ENCODE measurements around the gene SNAPC1.

Gene SNAPC1

GRCh38 chr14:61761959-61762786 is at the start of gene SNAPC1:
Gene SNAPC1, plus strand, starts transcription at chr14:61762420. Its CDS starts 41 bp downstream, at chr14:61762461.
- Mint-ChIP-seq H3K9me3 (no peaks in the 10 kb centered on the region), H3K27ac (peak within 1 kb of the TSS; percentile 92), H3K4me1 (peaks cover 32% of the 10 kb centered on the region), H3K36me3 (peaks cover 32% of the 10 kb centered on the region), H3K4me3 (peak within 1 kb of the TSS; percentile 98)
- DNase-seq (ENCODE audit: low spot score in 2 of 2) (peak; percentile 91 to 98), ATAC-seq (peak; percentile 100)

- Mint-ChIP-seq H3K27ac (peak overlapping the region; percentile 69), H3K36me3 (peaks cover 91% of the 10 kb centered on the region), H3K4me3 (no peak overlapping the region), H3K9me3 (no peaks in the 10 kb centered on the region), H3K4me1 (peaks cover 45% of the 10 kb centered on the region)
- ATAC-seq (no peak), DNase-seq (ENCODE audit: low spot score in 2 of 2) (no peak)
Measured at GRCh38 chr14:61713724-61714437, 48.3 kb upstream of the SNAPC1 start.

- H3K36me3 Mint-ChIP-seq = peaks cover 91% of the 10 kb centered on the region
- peaks cover 54% of the 10 kb centered on the region for H3K4me1 Mint-ChIP-seq
- no peak overlapping the region for H3K27ac Mint-ChIP-seq
- no peaks in the 10 kb centered on the region for H3K9me3 Mint-ChIP-seq
- H3K4me3 Mint-ChIP-seq = no peak overlapping the region
- no peak for ATAC-seq
- no peak for DNase-seq (ENCODE audit: low spot score in 2 of 2)
Measured at GRCh38 chr14:61716956-61717355, 45.3 kb upstream of the SNAPC1 start.

- ATAC-seq = no peak
- Mint-ChIP-seq H3K27ac (no peak overlapping the region), H3K4me3 (no peak overlapping the region), H3K36me3 (peaks cover 91% of the 10 kb centered on the region), H3K9me3 (no peaks in the 10 kb centered on the region), H3K4me1 (peaks cover 44% of the 10 kb centered on the region)
- no peak for DNase-seq (ENCODE audit: low spot score in 2 of 2)
Measured at GRCh38 chr14:61718039-61718438, 44.2 kb upstream of the SNAPC1 start.

DNA sequence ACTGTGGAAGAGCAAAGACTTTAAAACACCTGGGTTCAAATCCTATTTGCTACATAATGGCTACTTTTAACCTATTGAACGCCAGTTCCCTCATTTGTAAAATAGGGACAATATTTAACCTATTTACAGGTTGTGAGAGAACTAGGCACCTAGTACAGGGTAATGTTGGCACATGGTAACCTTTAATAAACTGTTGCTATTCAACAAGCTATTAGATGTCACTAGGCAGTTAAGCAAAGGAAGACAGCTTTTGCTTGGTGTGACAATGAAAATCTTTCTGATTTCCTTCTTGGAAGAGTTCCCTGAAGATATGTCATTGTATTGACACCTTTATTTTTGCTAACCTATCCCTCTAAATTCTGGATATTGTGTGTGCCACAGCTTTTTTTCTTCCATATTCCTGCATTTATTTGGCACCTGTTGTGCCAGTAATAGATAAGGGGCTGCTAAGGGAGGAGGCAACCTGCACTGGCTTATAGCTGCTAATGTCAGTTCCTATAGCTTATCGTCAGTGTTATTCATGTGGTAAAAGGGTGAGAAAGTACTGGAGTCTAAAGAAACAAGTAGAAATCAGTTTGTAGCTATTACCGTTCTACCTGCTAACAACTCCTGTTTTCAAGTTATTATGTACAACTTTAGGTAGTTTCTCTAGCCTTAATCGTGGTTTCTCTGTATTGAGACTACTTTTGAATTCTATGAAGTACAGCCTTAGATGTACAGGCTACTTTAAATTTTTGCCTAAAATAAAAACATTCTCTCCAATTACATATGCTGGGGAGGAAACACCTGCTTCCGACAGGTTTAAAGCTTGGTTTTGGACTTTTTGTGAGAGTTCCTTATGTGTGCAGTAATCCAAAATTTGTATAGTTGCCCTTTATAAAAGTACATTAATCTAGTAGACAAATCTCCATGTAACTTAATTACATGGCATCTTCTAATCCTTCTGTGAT is 42.6 kb upstream of the SNAPC1 start:
- DNase-seq (ENCODE audit: low spot score in 2 of 2) = no peak
- ATAC-seq = peak; percentile 69
- Mint-ChIP-seq H3K9me3 (no peaks in the 10 kb centered on the region), H3K27ac (no peak overlapping the region), H3K36me3 (peaks cover 93% of the 10 kb centered on the region), H3K4me1 (peaks cover 47% of the 10 kb centered on the region), H3K4me3 (peak overlapping the region; percentile 4)

DNA sequence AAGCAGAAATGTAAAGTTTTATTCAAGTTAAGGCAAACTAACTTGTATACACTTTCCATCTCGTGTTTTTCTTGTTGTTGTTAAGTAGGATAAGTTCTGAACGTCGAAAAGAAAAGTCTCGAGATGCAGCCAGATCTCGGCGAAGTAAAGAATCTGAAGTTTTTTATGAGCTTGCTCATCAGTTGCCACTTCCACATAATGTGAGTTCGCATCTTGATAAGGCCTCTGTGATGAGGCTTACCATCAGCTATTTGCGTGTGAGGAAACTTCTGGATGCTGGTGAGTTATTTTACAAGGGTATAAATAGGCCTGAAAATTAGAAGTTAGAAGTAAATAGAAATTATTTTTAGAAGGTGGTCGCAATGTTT is 41.9 kb upstream of the SNAPC1 start:
- Mint-ChIP-seq H3K27ac (no peak overlapping the region), H3K36me3 (peaks cover 93% of the 10 kb centered on the region), H3K9me3 (no peaks in the 10 kb centered on the region), H3K4me1 (peaks cover 53% of the 10 kb centered on the region), H3K4me3 (peak overlapping the region; percentile 4)
- no peak for DNase-seq (ENCODE audit: low spot score in 2 of 2)
- ATAC-seq = no peak

DNA sequence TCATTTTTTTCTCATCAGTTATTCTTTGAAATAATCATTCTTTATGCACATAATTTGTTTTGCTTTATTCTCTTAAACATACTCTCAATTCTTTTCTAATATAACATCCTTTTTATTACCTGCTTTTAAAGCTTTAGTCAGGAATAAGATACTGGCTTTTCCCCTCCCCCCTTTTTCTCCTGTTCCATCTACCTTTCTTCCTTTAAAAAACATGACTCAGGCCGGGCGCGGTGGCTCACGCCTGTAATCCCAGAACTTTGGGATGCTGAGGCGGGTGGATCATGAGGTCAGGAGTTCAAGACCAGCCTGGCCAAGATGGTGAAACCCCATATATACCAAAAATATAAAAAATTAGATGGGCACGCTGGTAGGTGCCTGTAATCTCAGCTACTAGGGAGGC is 41.5 kb upstream of the SNAPC1 start:
- ATAC-seq (no peak), DNase-seq (ENCODE audit: low spot score in 2 of 2) (no peak)
- Mint-ChIP-seq H3K9me3 (no peaks in the 10 kb centered on the region), H3K4me1 (peaks cover 50% of the 10 kb centered on the region), H3K4me3 (no peak overlapping the region), H3K36me3 (peaks cover 93% of the 10 kb centered on the region), H3K27ac (no peak overlapping the region)

DNA sequence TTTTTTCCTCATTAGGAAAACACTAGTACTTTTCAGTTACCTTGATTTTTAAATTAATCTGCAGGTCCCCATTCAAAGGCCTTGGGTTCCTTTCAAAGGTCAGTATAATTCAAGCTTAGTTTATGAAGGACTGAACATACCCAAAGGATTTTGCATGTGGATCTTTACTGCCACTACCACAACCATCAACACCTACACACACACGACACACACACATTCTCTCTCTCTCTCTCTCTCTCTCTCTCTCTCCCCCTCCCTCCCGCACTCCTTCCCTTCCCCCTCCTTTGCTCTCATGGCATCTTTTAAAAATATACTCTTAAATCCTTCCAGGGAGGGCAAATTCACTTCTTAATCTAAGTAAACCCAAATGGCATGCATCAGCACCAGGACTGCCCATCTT is 38.1 kb upstream of the SNAPC1 start:
- DNase-seq (ENCODE audit: low spot score in 2 of 2) = no peak

GRCh38 chr14:61726778-61727658 is 35.2 kb upstream of the SNAPC1 start:
- H3K36me3 Mint-ChIP-seq = peaks cover 100% of the 10 kb centered on the region
- peak; percentile 49 for ATAC-seq

More for the DNA sequence above, 38.1 kb upstream of the SNAPC1 start:
- H3K9me3 Mint-ChIP-seq = no peaks in the 10 kb centered on the region
- H3K4me1 Mint-ChIP-seq = peaks cover 44% of the 10 kb centered on the region
- no peak for ATAC-seq
- no peak overlapping the region for H3K4me3 Mint-ChIP-seq
- H3K36me3 Mint-ChIP-seq = peaks cover 100% of the 10 kb centered on the region
- H3K27ac Mint-ChIP-seq = peak overlapping the region; percentile 39

DNA sequence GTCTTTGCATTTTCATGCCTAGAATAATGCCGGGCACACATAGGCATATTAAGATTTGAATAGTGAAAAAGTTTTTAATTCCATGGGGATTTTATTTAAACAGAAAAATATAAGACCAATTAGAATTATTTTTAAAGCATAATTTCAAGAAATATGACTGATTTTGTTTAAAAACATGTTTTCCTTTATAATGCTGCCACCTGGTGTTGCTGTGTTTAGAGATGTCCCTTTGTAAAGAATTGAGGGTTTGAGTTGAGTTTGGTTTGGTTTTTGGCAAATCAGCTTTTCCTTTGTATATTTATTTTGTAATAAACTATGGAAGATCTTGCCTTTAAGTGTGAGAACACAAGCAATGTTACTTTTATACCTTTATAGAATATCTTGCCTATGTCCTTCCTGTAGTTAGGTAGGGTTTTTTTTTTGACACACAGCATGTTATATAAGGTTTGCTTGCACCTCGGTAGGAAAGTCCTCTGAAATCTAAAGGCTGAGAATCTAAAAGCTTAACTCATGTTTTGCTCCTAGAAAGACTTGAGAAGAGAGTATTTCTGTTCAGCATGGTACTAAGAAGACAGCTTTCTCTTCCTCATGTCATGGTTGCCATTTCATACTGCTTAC is 31.4 kb upstream of the SNAPC1 start:
- H3K4me3 Mint-ChIP-seq = no peak overlapping the region

More at GRCh38 chr14:61726778-61727658, 35.2 kb upstream of the SNAPC1 start:
- no peak for DNase-seq (ENCODE audit: low spot score in 2 of 2)
- Mint-ChIP-seq H3K9me3 (no peaks in the 10 kb centered on the region), H3K4me3 (no peak overlapping the region), H3K4me1 (peaks cover 45% of the 10 kb centered on the region), H3K27ac (peak overlapping the region; percentile 68)

DNA sequence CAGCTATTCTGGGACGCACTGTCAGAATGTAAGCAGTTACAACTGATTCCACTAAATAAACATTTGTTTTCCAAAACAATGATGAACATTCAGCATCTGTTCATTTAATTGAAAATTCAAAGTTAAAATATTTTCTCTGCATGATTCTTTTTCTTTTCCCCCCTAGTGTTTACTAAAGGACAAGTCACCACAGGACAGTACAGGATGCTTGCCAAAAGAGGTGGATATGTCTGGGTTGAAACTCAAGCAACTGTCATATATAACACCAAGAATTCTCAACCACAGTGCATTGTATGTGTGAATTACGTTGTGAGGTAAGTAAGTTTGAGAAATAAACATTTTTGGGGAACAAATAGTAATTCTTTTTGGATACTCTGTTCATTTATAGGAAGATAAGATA is 28.2 kb upstream of the SNAPC1 start:
- no peak for ATAC-seq
- Mint-ChIP-seq H3K9me3 (no peaks in the 10 kb centered on the region), H3K36me3 (peaks cover 100% of the 10 kb centered on the region), H3K27ac (no peak overlapping the region), H3K4me1 (peaks cover 40% of the 10 kb centered on the region), H3K4me3 (no peak overlapping the region)
- DNase-seq (ENCODE audit: low spot score in 2 of 2) = no peak

More for the DNA sequence above, 31.4 kb upstream of the SNAPC1 start:
- Mint-ChIP-seq H3K36me3 (peaks cover 100% of the 10 kb centered on the region), H3K9me3 (no peaks in the 10 kb centered on the region), H3K27ac (peak overlapping the region; percentile 3), H3K4me1 (peaks cover 36% of the 10 kb centered on the region)
- DNase-seq (ENCODE audit: low spot score in 2 of 2) (no peak), ATAC-seq (no peak)

GRCh38 chr14:61736751-61737150 is 25.5 kb upstream of the SNAPC1 start:
- Mint-ChIP-seq H3K4me1 (peaks cover 25% of the 10 kb centered on the region), H3K4me3 (no peak overlapping the region), H3K27ac (peak overlapping the region; percentile 32), H3K9me3 (no peaks in the 10 kb centered on the region), H3K36me3 (peaks cover 100% of the 10 kb centered on the region)
- ATAC-seq = peak; percentile 85
- DNase-seq (ENCODE audit: low spot score in 2 of 2) = no peak

GRCh38 chr14:61737915-61738314 is 24.3 kb upstream of the SNAPC1 start:
- Mint-ChIP-seq H3K27ac (no peak overlapping the region), H3K9me3 (no peaks in the 10 kb centered on the region), H3K4me1 (peaks cover 21% of the 10 kb centered on the region), H3K4me3 (no peak overlapping the region), H3K36me3 (peaks cover 100% of the 10 kb centered on the region)
- DNase-seq (ENCODE audit: low spot score in 2 of 2) (no peak), ATAC-seq (no peak)

DNA sequence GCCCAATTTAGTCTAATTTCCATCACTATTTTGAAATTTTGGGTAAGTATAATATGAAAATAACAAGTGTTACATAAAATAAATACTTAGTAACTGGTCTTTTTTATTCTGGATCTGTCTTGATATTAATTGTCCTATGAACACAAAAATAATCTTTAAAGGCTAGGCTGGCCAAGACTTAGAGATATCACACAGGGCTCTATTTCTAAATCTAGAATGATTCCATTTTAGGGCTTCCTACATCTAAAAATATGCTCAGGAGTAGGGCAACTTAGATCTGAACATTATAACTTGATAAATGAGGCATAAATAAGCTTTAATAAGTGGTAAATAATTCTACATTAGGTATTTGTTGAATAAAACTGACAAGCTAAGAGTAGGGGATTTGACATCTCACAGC is 23.1 kb upstream of the SNAPC1 start:
- DNase-seq (ENCODE audit: low spot score in 2 of 2) (no peak), ATAC-seq (no peak)
- H3K9me3 Mint-ChIP-seq = no peaks in the 10 kb centered on the region
- H3K4me1 Mint-ChIP-seq = peaks cover 21% of the 10 kb centered on the region
- H3K4me3 Mint-ChIP-seq = no peak overlapping the region
- no peak overlapping the region for H3K27ac Mint-ChIP-seq
- H3K36me3 Mint-ChIP-seq = peaks cover 100% of the 10 kb centered on the region

Data from stimulated activated effector memory CD8-positive, alpha-beta T cell treated with anti-CD3 and anti-CD28 coated beads, Interleukin-12 subunit alpha, Interleukin-12 subunit beta, amount 100 ng/mL, for 72 hours (primary cell).